MCF 10A (cell line): ENCODE measurements around the gene CYTH3. TPM values are rescaled to one million over a fixed set of nuclear protein-coding genes. Genes with fewer than 3 reads are reported as not detected.

Source experiments
- BruUV-seq: library from RNA; stranded (reverse); fragments of 400-500 nt; replicated peaks from 2 replicates; lab custom pipeline; 2021; lab: Mats Ljungman, UMichigan
- CTCF ChIA-PET: fragments of 300-600 bp; sonication (Branson Sonifier 250); formaldehyde crosslinking; extraction: SDS; loops from one replicate; lab custom pipeline; 2021; ENCODE audit warnings: antibody characterized with exemption, inconsistent platforms; lab: Yijun Ruan, JAX
- POLR2A ChIA-PET: fragments of 300-600, 350-650 bp; sonication (Branson Sonifier 250); formaldehyde crosslinking; extraction: SDS; loops from one replicate; lab custom pipeline; 2020; ENCODE audit warnings: antibody characterized with exemption, inconsistent platforms; lab: Yijun Ruan, JAX
- DNase-seq: peaks from one replicate; pipeline ENCODE4 v3.0.0-alpha.2; 2018; ENCODE audit not compliant: unreplicated experiment
- H3K27ac Mint-ChIP-seq: one replicate; pipeline ENCODE4 v1.8.0; 2022; ENCODE audit warnings: mild to moderate bottlenecking, low read depth, mixed read lengths; ENCODE audit not compliant: unreplicated experiment
- H3K27me3 Mint-ChIP-seq: one replicate; pipeline ENCODE4 v1.8.0; 2022; ENCODE audit warnings: mixed read lengths; ENCODE audit not compliant: insufficient read depth, unreplicated experiment
- H3K36me3 Mint-ChIP-seq: one replicate; pipeline ENCODE4 v1.8.0; 2022; ENCODE audit warnings: mild to moderate bottlenecking, moderate library complexity, mixed read lengths; ENCODE audit not compliant: insufficient read depth, unreplicated experiment
- H3K4me1 Mint-ChIP-seq: one replicate; pipeline ENCODE4 v1.8.0; 2022; ENCODE audit warnings: mixed read lengths; ENCODE audit not compliant: insufficient read depth, unreplicated experiment
- H3K4me3 Mint-ChIP-seq: one replicate; pipeline ENCODE4 v1.8.0; 2022; ENCODE audit warnings: mild to moderate bottlenecking, moderate library complexity, mixed read lengths; ENCODE audit not compliant: unreplicated experiment
- H3K9me3 Mint-ChIP-seq: one replicate; pipeline ENCODE4 v1.8.0; 2022; ENCODE audit warnings: mixed read lengths; ENCODE audit not compliant: unreplicated experiment
- CTCF ChIP-seq: fragments of 200-600 bp; IDR thresholded peaks from one replicate; pipeline ENCODE4 v1.8.0; 2022; ENCODE audit warnings: antibody characterized with exemption, mild to moderate bottlenecking; ENCODE audit not compliant: unreplicated experiment
- intact Hi-C: fragments of 100-400 bp; cut with micrococcal nuclease; formaldehyde crosslinking; loops from 2 replicates; pipeline ENCODE4 v1.14.1; 2022
- total RNA-seq: library from RNA; stranded (reverse); gene quantifications from 2 replicates; pipeline ENCODE4 v1.2.3, GENCODE V29; 2022

The CYTH3 gene
- total RNA-seq, 1 experiment from 2014 or later = 23.5 TPM

- DNase-seq = no peak
- H3K4me1 Mint-ChIP-seq = peaks cover 27% of the 10 kb centered on the region
- no peaks in the 10 kb centered on the region for H3K27me3 Mint-ChIP-seq
- no peak overlapping the region for H3K4me3 Mint-ChIP-seq
- peaks cover 4% of the 10 kb centered on the region for H3K36me3 Mint-ChIP-seq
- POLR2A ChIA-PET = no interaction called here
- TF ChIP-seq CTCF = no peak
- no TSS peak for BruUV-seq
- H3K27ac Mint-ChIP-seq = no peak overlapping the region
- intact Hi-C loops = no loop called here
- no peaks in the 10 kb centered on the region for H3K9me3 Mint-ChIP-seq
- CTCF ChIA-PET = interaction anchor here (0.6 to 1.0 kb wide), 2 partner anchors 10 to 421 kb away, joined by 3 to 4 read pairs; no protein-coding TSS in a partner anchor
These were observed 54.1 kb downstream of the CYTH3 start for GRCh38 chr7:6218329-6218728.

GRCh38 chr7:6212008-6212407, 60.4 kb downstream of the CYTH3 start:
- intact Hi-C loops = no loop called here
- H3K9me3 Mint-ChIP-seq = no peaks in the 10 kb centered on the region
- TF ChIP-seq CTCF = no peak
- H3K4me1 Mint-ChIP-seq = no peaks in the 10 kb centered on the region
- no peak overlapping the region for H3K4me3 Mint-ChIP-seq
- BruUV-seq = no TSS peak
- CTCF ChIA-PET = no interaction called here
- POLR2A ChIA-PET = no interaction called here
- peaks cover 5% of the 10 kb centered on the region for H3K36me3 Mint-ChIP-seq
- H3K27me3 Mint-ChIP-seq = no peaks in the 10 kb centered on the region
- no peak overlapping the region for H3K27ac Mint-ChIP-seq
- no peak for DNase-seq

- peaks cover 5% of the 10 kb centered on the region for H3K36me3 Mint-ChIP-seq
- intact Hi-C loops = no loop called here
- H3K4me3 Mint-ChIP-seq = no peak overlapping the region
- BruUV-seq = no TSS peak
- CTCF ChIA-PET = no interaction called here
- no peaks in the 10 kb centered on the region for H3K27me3 Mint-ChIP-seq
- TF ChIP-seq CTCF = no peak
- DNase-seq = no peak
- H3K4me1 Mint-ChIP-seq = no peaks in the 10 kb centered on the region
- H3K27ac Mint-ChIP-seq = no peak overlapping the region
- H3K9me3 Mint-ChIP-seq = no peaks in the 10 kb centered on the region
- POLR2A ChIA-PET = interaction anchor here (0.6 kb wide), 1 partner anchor 28 kb away, joined by 4 read pairs; no protein-coding TSS in a partner anchor
These were observed 61.6 kb downstream of the CYTH3 start for GRCh38 chr7:6210621-6211372.

- Mint-ChIP-seq H3K4me1 (no peaks in the 10 kb centered on the region), H3K27ac (no peak overlapping the region), H3K36me3 (peaks cover 5% of the 10 kb centered on the region), H3K4me3 (no peak overlapping the region), H3K27me3 (no peaks in the 10 kb centered on the region), H3K9me3 (no peaks in the 10 kb centered on the region)
- no peak for DNase-seq
- no TSS peak for BruUV-seq
- ChIA-PET POLR2A (interaction anchor here (1.2 to 1.4 kb wide), 2 partner anchors 9 to 62 kb away, joined by 3 to 4 read pairs; no protein-coding TSS in a partner anchor), CTCF (no interaction called here)
- intact Hi-C loops = no loop called here
- no peak for TF ChIP-seq CTCF
These were observed 63.1 kb downstream of the CYTH3 start for GRCh38 chr7:6209340-6209739.
